A204.1 (cell line): ENCODE data around the gene SLC44A3.
A peak's percentile ranks its signal among the peaks of the same experiment; 100 is the strongest.

Experiments
- FAIRE-seq: peaks from 2 replicates; lab custom pipeline; 2012; peaks lifted over from hg19 to GRCh38; lab: Jason Lieb, UNC

Gene SLC44A3

GRCh38 chr1:94840808-94841207 lies 20.7 kb downstream of the SLC44A3 start:
- FAIRE-seq: no peak

DNA sequence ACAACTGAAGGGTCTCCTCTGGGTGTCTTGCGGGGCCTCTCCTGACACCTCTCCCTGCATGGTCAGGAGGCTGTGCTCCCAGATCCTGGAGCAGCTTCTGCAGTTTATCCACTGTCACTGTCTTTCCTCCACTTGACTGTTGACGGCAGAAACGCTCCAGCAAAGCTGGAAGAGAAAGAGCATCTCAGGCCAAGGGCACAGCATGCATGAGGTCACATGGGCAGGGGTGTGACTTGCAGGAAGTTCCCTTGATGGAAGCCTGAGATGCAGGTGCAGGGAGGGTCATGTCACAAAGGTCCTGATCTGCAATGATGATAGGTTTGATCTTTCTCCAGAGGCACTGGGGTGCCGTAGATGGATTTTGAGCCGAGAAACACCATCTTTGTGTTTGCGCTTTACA lies 23.3 kb downstream of the SLC44A3 start:
- no peak for FAIRE-seq

DNA sequence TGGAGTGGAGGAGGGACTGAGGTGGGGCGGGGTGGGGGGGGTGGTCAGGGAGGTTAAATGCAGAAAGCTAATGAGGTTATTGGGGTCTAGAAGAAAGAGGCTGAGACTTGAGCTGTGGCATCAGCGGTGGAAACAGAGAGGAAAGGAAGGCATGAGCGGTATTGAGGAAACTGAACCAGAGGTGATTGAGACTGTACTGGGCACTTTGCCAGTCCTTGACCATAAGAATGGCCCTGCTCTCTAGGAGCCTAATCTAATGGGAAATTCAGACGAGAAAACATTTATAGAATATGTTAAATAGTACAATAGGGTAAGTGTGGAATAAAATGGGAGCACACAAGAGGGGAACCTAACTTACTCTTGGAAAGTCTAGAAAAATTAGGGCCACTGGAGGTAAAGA lies 23.7 kb downstream of the SLC44A3 start:
- FAIRE-seq: no peak

- FAIRE-seq: no peak
These were observed 26.2 kb downstream of the SLC44A3 start for GRCh38 chr1:94846308-94846707.

DNA sequence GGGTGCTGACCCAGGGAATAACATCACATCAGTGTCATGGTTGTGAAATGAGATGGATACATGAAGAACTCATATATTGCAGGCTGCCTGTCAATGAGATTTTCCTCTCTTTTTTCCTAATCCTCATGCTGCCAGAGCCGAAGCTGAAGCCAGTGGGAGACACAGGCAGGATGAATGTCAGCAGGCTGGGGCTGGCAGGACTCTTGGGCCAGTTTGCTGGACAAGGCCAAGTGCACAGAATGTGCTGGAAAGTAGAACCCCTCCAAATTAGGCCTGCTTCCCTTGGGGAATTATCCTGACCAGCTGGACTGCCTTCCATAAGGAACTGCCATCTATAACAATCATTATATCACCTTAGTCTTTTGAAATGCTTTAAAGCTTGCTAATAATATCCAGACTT lies 31.4 kb downstream of the SLC44A3 start:
- no peak for FAIRE-seq

DNA sequence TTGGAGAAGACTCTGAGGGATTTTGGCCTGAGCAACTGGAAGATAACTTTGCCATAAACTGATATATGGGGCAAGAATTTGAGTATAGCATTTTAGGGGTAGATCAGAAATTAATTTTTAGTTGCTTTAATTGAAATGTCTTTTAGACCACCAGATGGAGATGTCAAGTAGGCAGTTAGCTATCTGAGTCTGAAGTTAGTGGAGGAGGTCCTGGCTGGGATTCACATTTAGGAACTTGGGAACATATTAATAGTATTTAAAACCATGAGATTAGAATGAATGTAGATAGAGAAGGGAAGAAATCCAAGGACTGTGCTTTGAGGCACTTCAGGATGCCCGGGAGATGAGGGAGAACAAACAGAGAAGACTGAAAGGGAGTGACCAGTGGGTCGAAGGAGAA lies 32.6 kb downstream of the SLC44A3 start:
- no peak for FAIRE-seq

DNA sequence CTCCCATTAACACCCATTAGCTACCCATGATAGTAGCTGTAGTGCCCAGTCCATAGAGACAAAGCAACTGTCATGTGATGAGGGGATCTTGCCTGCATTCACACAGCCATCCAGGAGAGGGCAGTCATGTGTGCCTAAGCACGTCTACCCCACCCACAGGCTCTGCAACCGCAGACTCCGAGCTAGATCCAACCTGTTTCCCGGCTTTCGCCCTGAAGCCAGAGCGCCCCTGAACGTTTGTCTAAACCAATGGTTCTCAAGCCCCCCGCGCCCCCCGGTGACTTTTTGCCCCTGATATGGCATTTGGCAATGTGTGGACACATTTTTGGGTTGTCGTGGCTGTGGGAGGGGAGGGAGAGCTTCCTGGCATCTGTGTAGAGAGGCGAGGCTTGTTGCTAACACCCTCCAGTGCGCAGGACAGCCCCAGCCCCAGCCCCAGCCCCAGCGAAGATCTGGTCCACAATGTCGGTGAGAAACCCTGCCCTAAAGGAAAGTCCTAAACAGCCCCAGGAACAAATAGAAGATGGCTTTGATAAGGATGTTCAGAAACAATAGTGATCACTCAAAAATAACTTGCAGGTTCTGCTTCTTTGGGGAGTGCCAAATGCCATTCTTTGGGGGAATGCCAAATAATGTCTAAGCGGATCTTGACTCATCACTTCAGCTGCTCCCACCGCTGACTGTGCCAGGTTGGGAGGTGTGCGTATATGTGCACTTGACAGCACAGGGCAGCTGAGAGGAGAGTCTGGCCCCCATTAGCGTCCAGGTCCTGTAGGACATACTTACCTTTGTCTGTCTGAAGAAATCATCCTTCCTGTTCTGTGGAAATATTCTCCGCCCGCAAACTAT lies 34.5 kb downstream of the SLC44A3 start:
- peak; percentile 68 for FAIRE-seq

- FAIRE-seq: no peak
These were observed 35.1 kb downstream of the SLC44A3 start for GRCh38 chr1:94855307-94855700.

GRCh38 chr1:94856004-94856403 lies 35.8 kb downstream of the SLC44A3 start:
- no peak for FAIRE-seq

- no peak for FAIRE-seq
These were observed 36.7 kb downstream of the SLC44A3 start for GRCh38 chr1:94856868-94857267.

DNA sequence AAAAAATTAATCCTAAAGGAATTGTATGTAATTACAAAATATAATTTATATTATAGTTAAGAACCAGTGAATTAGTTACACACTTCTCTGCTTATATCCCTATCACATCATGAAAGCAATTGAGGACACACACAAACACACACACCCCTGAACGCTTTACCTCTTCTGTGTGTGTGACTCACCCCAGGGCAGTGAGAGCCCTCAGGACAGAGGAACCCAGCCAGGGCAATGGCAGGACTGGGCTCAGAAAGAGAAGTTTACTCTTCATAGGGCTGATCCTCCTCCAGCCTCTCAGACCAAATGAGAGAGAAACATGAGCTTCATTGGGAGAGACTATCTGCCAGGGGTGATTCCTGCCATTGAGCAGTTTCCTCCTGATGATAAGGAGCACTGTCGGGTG lies 38.1 kb downstream of the SLC44A3 start:
- FAIRE-seq: no peak

DNA sequence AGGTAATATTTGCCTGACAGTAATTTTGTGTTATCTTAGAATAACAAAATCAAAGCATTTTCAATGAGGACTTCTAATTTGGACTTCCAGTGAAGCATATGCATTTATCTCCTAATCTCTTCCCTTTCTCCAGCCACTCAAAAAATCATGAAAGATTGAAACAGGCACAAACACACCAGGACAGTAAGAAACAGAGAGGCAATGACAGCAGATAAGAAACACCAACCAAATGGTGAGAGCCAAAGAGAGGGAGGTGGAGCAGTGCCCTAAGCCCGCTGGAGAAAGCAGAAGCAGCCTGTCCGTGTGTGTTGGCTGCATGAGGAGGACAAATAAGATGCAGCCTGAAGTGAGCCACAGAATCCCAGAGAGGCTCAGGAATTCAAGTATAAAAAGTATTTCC lies 39.0 kb downstream of the SLC44A3 start:
- FAIRE-seq: no peak

DNA sequence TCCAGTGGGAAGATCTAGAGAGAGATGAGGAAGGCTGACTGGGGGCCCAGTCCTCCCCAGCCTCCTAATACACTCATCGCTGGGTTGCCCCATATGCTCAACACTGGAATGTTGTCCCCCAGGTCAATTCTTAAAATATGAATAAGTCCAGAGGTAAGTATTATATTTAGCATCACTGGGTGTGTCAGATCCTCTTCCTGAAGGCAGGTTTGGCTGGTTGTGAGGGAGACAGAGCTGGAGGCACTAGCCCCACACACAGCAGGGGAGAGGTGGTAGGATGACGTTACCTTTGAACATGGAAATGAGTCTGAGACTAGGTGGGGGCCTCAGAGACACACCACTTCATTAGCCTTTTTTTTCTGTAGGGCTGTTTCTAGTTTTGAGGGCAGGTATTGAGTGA lies 42.6 kb downstream of the SLC44A3 start:
- FAIRE-seq: no peak

DNA sequence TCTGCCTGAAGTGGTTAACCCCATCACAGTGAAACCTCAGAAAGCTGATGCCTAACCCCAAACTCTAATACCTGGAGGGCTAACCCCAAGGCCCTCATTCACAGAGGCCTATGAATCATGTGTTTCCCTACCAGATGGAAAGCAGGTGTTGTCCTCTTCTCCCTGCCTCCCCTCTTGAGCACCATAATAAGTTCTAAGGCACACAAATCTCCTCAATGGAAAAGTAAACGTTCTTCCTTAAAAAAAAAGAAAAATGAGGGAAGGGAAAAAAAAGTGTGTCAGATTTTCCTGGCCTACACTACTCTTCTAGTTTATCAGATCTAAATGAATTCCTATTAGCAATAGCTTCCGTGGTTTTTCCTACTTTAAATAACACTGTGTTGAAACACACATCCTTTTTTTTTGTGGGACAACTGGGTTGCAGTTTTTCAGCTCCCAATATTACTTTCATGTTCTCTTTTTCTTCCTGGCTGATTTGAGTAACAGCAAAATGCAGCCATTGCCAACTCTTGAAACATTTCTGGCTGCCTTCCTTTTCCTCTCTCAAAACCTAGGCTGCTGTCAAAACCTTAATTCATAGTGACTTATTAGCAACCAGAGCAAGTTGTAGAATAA lies 43.2 kb downstream of the SLC44A3 start:
- no peak for FAIRE-seq

GRCh38 chr1:94863919-94864318 lies 43.8 kb downstream of the SLC44A3 start:
- no peak for FAIRE-seq

GRCh38 chr1:94864821-94865220 lies 44.7 kb downstream of the SLC44A3 start:
- FAIRE-seq: no peak

DNA sequence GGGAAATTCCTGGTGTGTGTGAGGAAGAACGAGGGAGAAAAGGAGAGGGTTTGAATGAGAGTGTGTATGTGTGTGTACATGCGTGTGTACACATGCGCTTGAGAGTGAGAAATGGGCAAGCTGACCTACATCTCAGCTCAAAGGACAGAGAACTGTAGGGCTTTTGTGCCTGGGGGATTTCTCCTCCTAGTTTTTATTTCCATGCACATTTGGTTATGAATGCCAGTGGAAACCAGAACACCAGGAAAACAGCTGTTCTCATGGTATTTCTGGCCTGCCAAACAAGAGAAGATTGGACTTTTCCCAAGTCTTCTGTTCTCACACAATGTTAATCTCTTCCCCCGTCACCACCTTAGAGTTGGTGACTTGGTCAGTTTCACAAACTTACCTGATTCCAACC lies 45.2 kb downstream of the SLC44A3 start:
- FAIRE-seq: no peak

- FAIRE-seq: no peak
These were observed 46.1 kb downstream of the SLC44A3 start for GRCh38 chr1:94866164-94866807.

DNA sequence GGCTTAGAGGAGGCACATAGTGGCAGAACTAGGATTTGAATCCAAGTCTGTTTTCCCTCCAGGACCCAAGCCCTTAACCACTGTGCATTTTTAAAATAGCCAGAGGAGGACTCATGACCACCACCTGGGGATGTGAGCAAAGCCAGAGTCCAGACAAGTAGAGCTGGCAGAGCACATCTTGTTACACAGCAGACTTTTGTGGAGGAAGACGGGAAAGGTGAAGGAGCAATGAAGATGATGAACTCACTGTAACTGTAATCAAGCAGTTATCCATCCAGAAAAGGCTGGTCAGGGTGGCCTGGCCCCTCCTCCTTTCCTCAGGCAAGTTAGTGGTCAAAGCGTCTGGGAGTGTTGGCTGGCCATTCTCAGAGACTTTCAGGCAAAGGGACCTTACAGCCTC lies 50.9 kb downstream of the SLC44A3 start:
- no peak for FAIRE-seq

- no peak for FAIRE-seq
These were observed 52.8 kb downstream of the SLC44A3 start for GRCh38 chr1:94872771-94873495.

DNA sequence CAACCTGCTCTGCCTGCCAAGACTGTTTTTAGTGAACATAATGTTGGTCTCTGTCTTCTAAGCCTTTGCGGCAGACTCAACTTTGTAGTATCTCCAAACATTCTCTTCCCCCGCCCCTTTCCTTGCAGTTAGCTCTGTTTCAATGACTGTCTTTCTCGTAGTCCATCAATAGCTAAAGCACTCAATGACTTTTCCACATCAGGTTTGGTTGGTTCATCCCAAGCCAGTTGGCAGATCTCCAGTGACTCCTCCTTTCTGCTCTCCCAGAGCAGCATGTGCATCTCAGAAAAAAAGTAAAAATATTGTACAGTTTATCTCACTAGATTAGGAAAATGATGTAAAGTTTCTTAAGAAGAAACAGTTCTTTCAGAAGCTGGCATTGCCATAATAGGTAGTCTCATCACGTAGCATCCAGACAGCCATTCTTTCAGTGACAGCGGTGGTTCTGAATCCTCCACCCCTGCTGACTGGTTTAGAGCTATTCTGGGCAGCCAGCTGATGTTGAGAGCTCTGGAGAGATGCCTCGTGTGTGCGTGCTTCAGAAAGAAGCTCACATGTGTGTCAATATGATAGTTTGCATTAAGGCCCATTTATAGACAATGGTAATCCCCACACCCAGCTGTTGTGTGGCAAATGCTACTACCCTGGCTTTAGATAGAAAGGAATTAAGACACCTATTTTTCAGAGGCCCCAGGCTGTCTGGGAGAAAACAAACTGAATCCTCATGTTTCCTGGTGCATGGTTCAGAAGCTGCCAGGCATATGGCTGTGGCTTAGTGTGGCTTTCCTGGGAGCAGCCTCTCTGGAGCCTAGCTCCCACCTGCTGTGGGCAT lies 53.6 kb downstream of the SLC44A3 start:
- no peak for FAIRE-seq

DNA sequence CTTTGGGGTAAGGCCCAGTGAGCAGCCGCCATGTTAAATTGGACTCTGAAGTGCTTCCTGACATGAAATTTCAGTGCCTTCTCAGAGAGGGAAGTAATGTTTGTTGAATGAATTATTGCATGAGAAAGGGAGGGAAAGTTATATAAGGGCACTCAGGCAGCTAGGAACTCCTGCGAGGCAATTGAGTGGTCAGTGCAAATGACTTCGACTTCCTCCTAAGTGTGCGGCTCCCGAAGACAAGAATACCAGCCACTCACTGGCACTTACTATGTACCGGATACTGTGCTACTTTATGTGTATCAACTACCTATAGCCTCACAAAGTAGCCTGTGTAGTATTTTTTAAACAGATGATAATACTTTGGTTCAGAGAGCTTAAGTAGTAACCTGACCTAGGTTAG lies 54.3 kb downstream of the SLC44A3 start:
- FAIRE-seq: no peak
